ENCODE results near the gene GALNT6.

GALNT6 gene

DNA sequence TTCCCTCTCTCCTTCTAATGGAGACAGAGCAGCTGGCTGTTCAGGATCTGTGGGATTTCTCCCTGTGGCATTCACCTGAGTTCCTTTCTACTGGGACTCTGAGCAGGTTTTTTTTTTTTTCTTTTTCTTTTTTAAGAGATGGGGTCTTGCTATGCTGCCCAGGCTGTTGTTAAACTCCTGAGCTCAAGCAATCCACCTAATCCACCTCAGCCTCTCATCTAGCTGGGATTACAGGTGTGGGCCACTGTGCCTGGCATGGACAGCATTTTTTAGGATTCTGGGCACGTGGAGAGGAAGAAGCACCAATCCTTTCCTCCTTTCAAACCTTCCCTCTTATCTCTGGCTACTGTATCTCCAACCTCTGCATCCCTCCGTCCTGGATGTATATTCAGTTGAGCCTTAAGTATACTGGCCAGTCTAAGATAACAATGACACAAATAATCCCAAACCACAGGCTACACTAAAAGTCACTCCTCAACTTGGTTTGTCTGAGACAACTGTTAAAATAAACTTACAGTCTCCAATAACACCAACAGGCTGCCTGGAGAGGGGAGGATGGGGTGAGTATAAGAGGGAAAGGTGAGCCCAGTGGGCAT is 28.4 kb downstream of the GALNT6 start:
- Histone ChIP-seq H3K9me3 (ENCODE audit: low read length) (no peaks in the 10 kb centered on the region), H3K4me1 (ENCODE audit: insufficient read depth, low read length) (no peaks in the 10 kb centered on the region), H3K4me3 (ENCODE audit: low read depth in 1 of 2, low read length in 2 of 2) (no peak overlapping the region), H3K27ac (ENCODE audit: low read depth, low read length) (no peak overlapping the region), H3K36me3 (ENCODE audit: insufficient read depth, low read length) (no peaks in the 10 kb centered on the region), H3K9ac (ENCODE audit: low read length) (no peak overlapping the region), H3K27me3 (ENCODE audit: control insufficient read depth in 1 of 2, insufficient read depth in 2 of 2, low read length in 2 of 2) (no peaks in the 10 kb centered on the region)

DNA sequence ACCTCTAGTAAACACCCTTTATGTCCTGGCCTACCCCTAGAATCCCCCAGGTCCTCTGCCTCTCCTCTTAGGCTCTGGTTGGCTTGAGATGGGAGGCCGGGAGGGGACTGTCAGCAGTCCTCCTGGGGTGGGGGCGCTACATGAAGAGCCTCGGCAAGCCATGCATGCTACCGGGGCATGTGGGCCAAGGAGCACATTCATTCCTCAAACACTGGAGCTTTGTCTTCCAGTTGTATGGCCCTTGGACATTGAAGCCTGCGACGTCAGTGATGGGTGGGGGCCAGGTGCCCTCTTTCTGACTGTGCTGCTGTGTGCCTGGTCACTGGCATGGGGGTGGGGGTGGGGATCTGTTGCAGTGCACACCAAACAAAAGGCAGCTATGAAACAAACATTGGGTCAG is 28.9 kb downstream of the GALNT6 start:
- no peaks in the 10 kb centered on the region for H3K36me3 ChIP-seq (ENCODE audit: insufficient read depth, low read length)
- H3K4me1 ChIP-seq (ENCODE audit: insufficient read depth, low read length) = no peaks in the 10 kb centered on the region
- H3K9ac ChIP-seq (ENCODE audit: low read length) = no peak overlapping the region
- H3K9me3 ChIP-seq (ENCODE audit: low read length) = no peaks in the 10 kb centered on the region
- H3K27ac ChIP-seq (ENCODE audit: low read depth, low read length) = no peak overlapping the region
- H3K4me3 ChIP-seq (ENCODE audit: low read depth in 1 of 2, low read length in 2 of 2) = no peak overlapping the region
- no peaks in the 10 kb centered on the region for H3K27me3 ChIP-seq (ENCODE audit: control insufficient read depth in 1 of 2, insufficient read depth in 2 of 2, low read length in 2 of 2)

DNA sequence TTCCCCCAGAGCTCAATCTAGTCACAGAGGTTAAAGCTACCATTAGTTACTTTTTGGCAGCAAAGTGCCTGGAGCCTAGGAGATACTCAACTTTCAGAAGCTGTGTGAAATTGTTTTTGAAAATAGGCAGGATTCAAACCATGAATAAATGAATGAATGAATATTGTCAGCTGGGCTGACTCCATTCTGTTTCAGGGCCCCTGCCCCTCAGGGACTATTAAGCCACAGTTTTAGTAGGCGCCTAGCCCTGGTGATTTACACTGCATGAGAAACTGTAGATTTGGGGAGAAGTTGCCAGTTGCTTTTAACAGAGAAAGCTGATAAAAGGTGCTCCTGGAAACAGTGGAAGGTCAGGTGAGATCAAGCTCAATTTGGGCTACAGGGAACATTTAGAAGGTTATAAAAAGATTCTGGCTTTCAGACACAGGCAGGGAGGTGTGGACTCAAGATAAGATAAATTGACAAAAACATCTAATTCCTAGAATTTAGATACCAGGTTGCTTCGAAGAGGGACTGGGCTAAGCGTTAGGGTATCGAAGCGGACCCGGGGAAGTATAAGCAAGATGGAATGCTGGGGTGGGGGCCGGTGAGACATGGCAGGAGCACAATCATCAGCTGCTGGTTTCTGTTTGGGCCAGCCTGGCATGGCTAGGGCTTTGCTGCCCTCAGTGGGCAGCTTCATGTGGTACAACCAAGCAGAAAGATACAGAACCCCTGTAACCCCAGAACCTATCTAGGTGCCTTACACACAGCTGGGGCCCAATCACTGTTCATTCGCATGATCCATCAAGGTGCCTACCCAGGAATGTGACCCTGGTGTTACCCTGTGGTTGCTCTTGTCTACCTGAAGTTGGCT is 29.8 kb downstream of the GALNT6 start:
- Histone ChIP-seq H3K36me3 (ENCODE audit: insufficient read depth, low read length) (no peaks in the 10 kb centered on the region), H3K9ac (ENCODE audit: low read length) (no peak overlapping the region), H3K9me3 (ENCODE audit: low read length) (no peaks in the 10 kb centered on the region), H3K27me3 (ENCODE audit: control insufficient read depth in 1 of 2, insufficient read depth in 2 of 2, low read length in 2 of 2) (no peaks in the 10 kb centered on the region), H3K4me1 (ENCODE audit: insufficient read depth, low read length) (no peaks in the 10 kb centered on the region), H3K4me3 (ENCODE audit: low read depth in 1 of 2, low read length in 2 of 2) (no peak overlapping the region), H3K27ac (ENCODE audit: low read depth, low read length) (no peak overlapping the region)

DNA sequence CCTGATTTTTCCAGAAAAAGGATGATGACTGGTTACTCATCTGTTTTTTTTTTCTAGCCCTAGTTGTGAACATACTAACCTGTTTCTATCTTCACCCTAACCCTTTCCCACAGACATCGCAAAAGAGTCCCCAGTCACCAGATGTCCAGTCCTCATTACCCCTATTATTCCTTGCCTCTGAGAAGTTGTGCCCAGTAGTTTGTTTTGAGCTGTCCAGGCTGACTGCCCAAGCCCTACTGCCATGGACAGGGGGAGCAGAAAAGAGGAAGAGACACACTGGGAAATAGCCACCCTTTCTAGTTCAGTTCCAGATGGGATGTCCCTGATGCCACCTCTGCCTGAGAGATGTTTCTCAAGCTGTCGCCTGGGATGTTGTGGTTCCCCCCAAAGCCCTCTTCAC is 30.9 kb downstream of the GALNT6 start:
- Histone ChIP-seq H3K9ac (ENCODE audit: low read length) (no peak overlapping the region), H3K4me3 (ENCODE audit: low read depth in 1 of 2, low read length in 2 of 2) (no peak overlapping the region), H3K36me3 (ENCODE audit: insufficient read depth, low read length) (no peaks in the 10 kb centered on the region), H3K27ac (ENCODE audit: low read depth, low read length) (no peak overlapping the region), H3K27me3 (ENCODE audit: control insufficient read depth in 1 of 2, insufficient read depth in 2 of 2, low read length in 2 of 2) (no peaks in the 10 kb centered on the region), H3K9me3 (ENCODE audit: low read length) (no peaks in the 10 kb centered on the region), H3K4me1 (ENCODE audit: insufficient read depth, low read length) (no peaks in the 10 kb centered on the region)

DNA sequence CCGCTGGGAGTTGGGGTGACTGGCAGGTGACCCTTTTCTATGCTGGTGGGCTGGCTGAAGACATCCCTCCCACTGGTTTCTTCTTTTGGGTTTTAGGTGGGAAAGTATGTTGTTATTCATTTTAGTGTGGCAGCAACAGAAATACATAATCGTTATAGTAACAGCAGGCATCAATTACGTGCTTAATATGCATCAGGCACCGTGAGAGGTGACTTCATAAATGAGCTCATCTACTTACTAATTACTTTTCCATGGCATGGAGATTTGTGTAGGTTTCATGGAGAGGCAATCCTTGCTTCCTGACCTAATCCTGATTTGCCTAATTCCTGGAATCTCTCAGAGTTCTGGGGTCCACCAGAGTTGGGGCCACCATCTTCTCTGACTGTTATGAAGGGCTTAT is 31.4 kb downstream of the GALNT6 start:
- no peak overlapping the region for H3K4me3 ChIP-seq (ENCODE audit: low read depth in 1 of 2, low read length in 2 of 2)
- no peaks in the 10 kb centered on the region for H3K9me3 ChIP-seq (ENCODE audit: low read length)
- no peak overlapping the region for H3K9ac ChIP-seq (ENCODE audit: low read length)
- no peaks in the 10 kb centered on the region for H3K27me3 ChIP-seq (ENCODE audit: control insufficient read depth in 1 of 2, insufficient read depth in 2 of 2, low read length in 2 of 2)
- no peak overlapping the region for H3K27ac ChIP-seq (ENCODE audit: low read depth, low read length)
- H3K36me3 ChIP-seq (ENCODE audit: insufficient read depth, low read length) = no peaks in the 10 kb centered on the region
- no peaks in the 10 kb centered on the region for H3K4me1 ChIP-seq (ENCODE audit: insufficient read depth, low read length)

DNA sequence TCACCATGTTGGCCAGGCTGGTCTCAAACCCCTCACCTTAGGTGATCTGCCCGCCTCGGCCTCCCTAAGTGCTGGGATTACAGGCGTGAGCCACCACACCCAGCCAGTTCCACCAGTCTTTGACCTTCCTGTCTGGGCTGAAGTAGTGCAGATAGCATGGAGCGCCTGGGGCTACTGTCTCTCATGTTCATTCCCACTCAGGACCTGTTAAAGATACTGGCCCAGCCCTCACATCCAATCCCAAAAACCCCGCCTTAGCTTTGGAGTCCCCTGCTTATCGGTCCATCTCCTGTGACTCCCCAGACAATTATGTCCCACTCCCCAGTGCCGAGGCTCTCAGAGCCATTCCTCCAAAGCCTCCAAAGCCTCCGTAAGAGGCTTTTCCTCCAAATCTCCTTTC is 32.7 kb downstream of the GALNT6 start:
- Histone ChIP-seq H3K9ac (ENCODE audit: low read length) (no peak overlapping the region), H3K4me3 (ENCODE audit: low read depth in 1 of 2, low read length in 2 of 2) (no peak overlapping the region), H3K36me3 (ENCODE audit: insufficient read depth, low read length) (no peaks in the 10 kb centered on the region), H3K9me3 (ENCODE audit: low read length) (no peaks in the 10 kb centered on the region), H3K27me3 (ENCODE audit: control insufficient read depth in 1 of 2, insufficient read depth in 2 of 2, low read length in 2 of 2) (no peaks in the 10 kb centered on the region), H3K4me1 (ENCODE audit: insufficient read depth, low read length) (no peaks in the 10 kb centered on the region), H3K27ac (ENCODE audit: low read depth, low read length) (no peak overlapping the region)

DNA sequence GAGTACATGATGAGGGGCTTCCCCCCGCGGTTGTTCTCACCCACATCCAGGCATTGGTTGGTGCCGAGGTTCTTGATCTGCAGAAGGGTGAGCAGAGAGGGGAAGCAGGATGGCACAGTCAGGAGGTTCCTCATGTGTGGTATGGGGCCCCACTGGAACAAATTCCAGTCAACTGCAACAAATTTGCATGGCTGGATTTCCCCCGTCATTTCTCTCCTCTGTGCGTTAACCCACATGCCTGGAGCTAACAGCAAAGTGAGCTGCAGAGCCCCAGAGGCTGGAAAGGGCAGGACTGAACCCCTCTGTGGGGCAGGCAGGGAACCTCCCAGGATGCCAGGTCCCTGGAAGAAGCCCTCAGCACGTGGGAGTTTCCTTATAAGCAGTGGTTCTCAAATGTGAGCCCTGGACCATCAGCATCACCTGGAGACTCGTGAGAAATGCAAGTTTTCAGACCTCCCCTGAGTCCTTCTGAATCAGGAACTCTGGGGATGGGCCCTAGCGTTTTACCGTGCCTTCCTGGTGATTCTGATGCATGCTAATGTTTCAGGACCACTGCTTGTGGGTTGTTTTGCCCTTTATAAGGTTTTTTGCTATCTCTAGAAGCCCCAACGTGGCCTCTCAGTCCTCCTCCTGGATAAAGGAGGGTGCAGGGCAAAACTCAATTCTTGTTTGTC is 33.7 kb downstream of the GALNT6 start:
- H3K9me3 ChIP-seq (ENCODE audit: low read length) = no peaks in the 10 kb centered on the region
- H3K27me3 ChIP-seq (ENCODE audit: control insufficient read depth in 1 of 2, insufficient read depth in 2 of 2, low read length in 2 of 2) = no peaks in the 10 kb centered on the region
- no peak overlapping the region for H3K27ac ChIP-seq (ENCODE audit: low read depth, low read length)
- no peaks in the 10 kb centered on the region for H3K36me3 ChIP-seq (ENCODE audit: insufficient read depth, low read length)
- H3K9ac ChIP-seq (ENCODE audit: low read length) = no peak overlapping the region
- H3K4me3 ChIP-seq (ENCODE audit: low read depth in 1 of 2, low read length in 2 of 2) = no peak overlapping the region
- no peaks in the 10 kb centered on the region for H3K4me1 ChIP-seq (ENCODE audit: insufficient read depth, low read length)

DNA sequence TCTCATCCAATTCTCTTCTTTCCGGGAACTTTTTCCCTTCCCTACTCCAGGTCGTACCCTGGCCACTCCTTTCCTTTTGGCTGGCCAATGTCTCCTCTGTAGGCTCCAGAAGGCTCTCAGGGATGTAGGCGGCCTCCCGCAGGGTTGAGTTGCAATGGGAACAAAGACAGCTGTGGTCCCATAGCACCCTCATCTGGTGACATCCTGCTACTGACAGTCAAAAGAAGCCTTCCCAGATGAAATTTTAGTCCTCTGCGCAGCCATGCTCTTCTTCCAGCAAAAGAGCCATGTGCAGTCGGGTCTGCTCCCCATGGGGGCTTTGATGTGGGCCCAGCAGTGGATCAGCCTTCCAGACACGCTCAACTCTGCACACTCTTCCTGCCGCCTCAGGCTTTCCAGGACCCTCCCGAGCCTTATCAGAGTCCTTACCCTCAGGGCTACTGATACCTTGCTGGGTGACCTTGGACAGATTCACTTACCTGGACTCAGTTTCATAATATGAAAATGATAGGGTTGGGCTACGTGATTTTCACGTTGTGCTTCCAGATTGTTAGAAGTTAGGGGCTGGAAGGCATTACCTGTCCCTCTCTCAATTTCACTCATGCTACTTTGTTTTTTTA is 39.2 kb downstream of the GALNT6 start:
- Histone ChIP-seq H3K9me3 (ENCODE audit: low read length) (no peaks in the 10 kb centered on the region), H3K9ac (ENCODE audit: low read length) (no peak overlapping the region), H3K27ac (ENCODE audit: low read depth, low read length) (no peak overlapping the region), H3K4me1 (ENCODE audit: insufficient read depth, low read length) (no peaks in the 10 kb centered on the region), H3K4me3 (ENCODE audit: low read depth in 1 of 2, low read length in 2 of 2) (no peak overlapping the region), H3K36me3 (ENCODE audit: insufficient read depth, low read length) (no peaks in the 10 kb centered on the region), H3K27me3 (ENCODE audit: control insufficient read depth in 1 of 2, insufficient read depth in 2 of 2, low read length in 2 of 2) (no peaks in the 10 kb centered on the region)

DNA sequence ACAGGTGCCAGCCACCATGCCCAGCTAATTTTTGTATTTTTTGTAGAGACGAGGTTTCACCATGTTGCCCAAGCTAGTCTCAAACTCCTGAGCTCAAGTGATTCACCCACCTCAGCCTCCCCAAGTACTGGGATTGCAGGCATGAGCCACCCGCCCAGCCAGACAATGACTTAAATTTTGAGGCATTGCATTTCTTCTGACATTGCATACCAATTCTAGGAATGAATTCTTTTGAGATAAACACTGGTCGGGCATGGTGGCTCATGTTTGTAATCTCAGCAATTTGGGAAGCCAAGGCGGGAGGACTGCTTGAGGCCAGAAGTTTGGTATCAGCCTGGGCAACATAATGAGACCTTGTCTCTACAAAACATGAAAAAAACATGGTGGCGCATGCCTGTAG is 42.2 kb downstream of the GALNT6 start:
- no peaks in the 10 kb centered on the region for H3K9me3 ChIP-seq (ENCODE audit: low read length)
- H3K4me3 ChIP-seq (ENCODE audit: low read depth in 1 of 2, low read length in 2 of 2) = no peak overlapping the region
- H3K9ac ChIP-seq (ENCODE audit: low read length) = no peak overlapping the region
- no peaks in the 10 kb centered on the region for H3K36me3 ChIP-seq (ENCODE audit: insufficient read depth, low read length)
- H3K27ac ChIP-seq (ENCODE audit: low read depth, low read length) = no peak overlapping the region
- no peaks in the 10 kb centered on the region for H3K4me1 ChIP-seq (ENCODE audit: insufficient read depth, low read length)
- H3K27me3 ChIP-seq (ENCODE audit: control insufficient read depth in 1 of 2, insufficient read depth in 2 of 2, low read length in 2 of 2) = no peaks in the 10 kb centered on the region

DNA sequence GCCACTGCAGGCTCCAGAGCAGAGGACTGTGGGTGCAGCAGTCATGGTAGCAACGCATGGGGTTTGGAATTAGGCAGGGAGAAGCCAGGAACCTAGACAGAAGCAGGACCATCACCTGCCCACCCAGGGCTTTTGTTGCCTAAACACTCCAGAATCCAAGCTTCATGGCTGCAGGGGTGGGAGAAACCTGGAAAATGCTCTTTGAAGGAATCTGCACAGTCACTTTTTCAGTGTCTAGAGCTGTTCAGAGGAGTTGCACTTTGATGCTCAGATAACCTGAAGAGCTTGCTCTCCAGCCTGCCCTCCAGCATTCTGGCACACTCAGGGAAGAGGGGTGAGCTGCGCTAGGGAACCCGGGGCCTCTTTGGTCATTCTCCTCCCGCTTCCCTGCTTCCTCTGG is 43.1 kb downstream of the GALNT6 start:
- no peak overlapping the region for H3K27ac ChIP-seq (ENCODE audit: low read depth, low read length)
- no peaks in the 10 kb centered on the region for H3K27me3 ChIP-seq (ENCODE audit: control insufficient read depth in 1 of 2, insufficient read depth in 2 of 2, low read length in 2 of 2)

DNA sequence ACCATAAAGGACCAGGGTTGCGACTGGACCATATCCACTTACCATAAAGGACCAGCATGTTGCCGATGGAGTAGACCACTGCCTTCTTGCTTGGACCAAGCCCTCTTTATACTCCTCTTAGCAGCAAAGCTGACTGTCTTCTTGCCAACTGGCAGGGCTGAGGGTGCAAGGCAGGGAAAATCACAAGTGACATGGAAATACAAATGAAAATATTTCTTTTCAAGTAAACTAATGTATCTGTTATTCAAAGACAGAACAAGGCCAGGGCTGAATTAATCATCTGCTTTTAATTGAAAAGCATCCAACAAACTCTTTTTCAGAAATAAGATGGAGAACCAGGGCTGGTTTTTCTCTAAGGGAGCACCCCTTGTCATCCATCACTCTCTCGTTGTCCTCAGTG is 44.6 kb downstream of the GALNT6 start, which contains the start of gene CELA1:
TSS of gene CELA1 (minus strand) at position 99 of the 400 bp plus-strand sequence. CDS start at position 58, 41 bp downstream.
- peaks cover 1% of the 10 kb centered on the region for H3K4me1 ChIP-seq (ENCODE audit: insufficient read depth, low read length)
- no peak within 1 kb of the TSS for H3K27ac ChIP-seq (ENCODE audit: low read depth, low read length)
- no peaks in the 10 kb centered on the region for H3K36me3 ChIP-seq (ENCODE audit: insufficient read depth, low read length)
- no peaks in the 10 kb centered on the region for H3K9me3 ChIP-seq (ENCODE audit: low read length)
- no peaks in the 10 kb centered on the region for H3K27me3 ChIP-seq (ENCODE audit: control insufficient read depth in 1 of 2, insufficient read depth in 2 of 2, low read length in 2 of 2)
- H3K9ac ChIP-seq (ENCODE audit: low read length) = no peak within 1 kb of the TSS
- H3K4me3 ChIP-seq (ENCODE audit: low read depth in 1 of 2, low read length in 2 of 2) = no peak within 1 kb of the TSS

More for the DNA sequence above, 43.1 kb downstream of the GALNT6 start:
- no peak overlapping the region for H3K9ac ChIP-seq (ENCODE audit: low read length)
- H3K36me3 ChIP-seq (ENCODE audit: insufficient read depth, low read length) = no peaks in the 10 kb centered on the region
- H3K4me1 ChIP-seq (ENCODE audit: insufficient read depth, low read length) = no peaks in the 10 kb centered on the region
- no peaks in the 10 kb centered on the region for H3K9me3 ChIP-seq (ENCODE audit: low read length)
- no peak overlapping the region for H3K4me3 ChIP-seq (ENCODE audit: low read depth in 1 of 2, low read length in 2 of 2)

Data from muscle layer of colon (tissue), 2 donors.